GM19025 (cell line): ENCODE measurements around the gene LSAMP.
"Not testable (repeated sequence)": the region's sequence is repeated elsewhere in the genome, so short reads cannot be mapped to it uniquely, and the experiment has no call there.

Experiments
- ATAC-seq: cut with Tn5 transposase; IDR thresholded peaks from one replicate; pipeline ENCODE4 v1.9.1; 2021; ENCODE audit warnings: mild to moderate bottlenecking, low read depth, moderate library complexity; ENCODE audit not compliant: unreplicated experiment

Gene LSAMP

DNA sequence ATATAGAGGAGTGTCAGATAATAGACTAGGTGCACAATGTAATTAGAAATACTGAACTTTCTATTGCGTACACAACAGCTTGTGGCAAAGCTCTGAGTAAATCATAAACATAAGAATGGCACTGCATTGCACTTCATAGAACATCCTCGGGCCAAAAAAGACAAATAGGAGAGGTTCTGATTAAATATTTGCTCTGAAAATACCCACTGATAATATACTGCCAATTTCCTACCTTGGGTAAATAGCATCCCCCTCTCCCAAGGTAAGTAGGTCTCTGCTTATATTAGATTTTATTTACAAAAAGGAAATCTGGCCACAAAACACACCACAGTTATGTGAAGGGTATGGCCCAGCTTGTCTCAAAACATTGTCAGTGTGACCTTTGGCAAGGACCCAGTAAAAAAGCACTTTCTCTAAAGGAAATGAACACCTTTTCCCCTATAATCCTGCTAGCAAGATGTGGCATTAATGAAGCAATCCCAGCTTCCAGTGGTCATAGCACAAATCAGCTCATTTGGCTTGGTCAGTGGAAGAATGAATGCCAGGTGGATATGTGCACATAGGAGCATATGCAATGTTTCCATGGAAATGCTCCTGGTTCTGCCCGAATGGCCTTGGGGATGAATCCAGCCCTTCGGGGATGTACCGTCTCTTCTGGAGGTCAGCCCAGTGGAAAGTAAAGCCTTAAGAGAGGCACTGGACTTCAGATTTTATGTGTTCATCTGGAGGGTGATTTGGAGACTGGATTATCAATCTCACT lies 315.9 kb downstream of the LSAMP start:
- ATAC-seq = no peak

DNA sequence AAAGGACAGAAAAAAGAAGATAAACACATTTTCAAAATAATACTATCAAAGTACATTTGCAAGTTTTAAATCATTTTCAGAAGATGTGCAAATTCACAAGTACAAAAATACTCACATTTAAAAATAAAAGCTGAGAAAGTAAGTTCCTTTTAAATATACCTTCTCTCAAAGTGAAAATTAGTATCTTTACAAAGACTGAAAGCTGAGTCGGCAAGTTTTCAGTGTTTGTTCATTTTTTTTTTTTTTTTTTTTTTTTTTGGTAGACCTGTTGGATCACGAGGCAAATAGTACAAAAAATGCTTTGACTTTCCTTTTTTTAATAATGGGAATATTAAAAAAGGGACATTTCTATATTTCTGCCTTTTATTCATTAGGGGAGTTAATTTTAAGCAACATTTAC lies 317.8 kb downstream of the LSAMP start:
- ATAC-seq = no peak

DNA sequence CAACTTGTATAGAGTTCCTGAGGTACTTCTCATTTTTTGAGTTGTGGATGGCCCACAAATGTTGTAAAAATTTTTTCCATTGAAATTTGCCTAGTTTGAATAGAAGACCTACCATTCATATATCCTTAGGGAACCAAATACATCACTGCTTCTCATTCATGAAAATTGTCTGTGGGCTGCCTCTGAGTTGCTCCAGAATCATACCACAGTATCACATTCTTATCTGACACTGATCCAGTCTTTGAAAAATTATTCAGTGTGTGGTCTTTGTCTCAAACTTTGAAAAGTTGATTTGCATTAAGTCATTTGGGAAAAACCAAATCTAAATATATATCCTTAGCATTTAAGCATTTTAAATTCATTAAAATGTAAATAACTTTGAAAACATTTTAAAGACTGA lies 321.1 kb downstream of the LSAMP start:
- ATAC-seq = no peak

- ATAC-seq = no peak
These were observed 326.7 kb downstream of the LSAMP start for GRCh38 chr3:116118475-116119169.

GRCh38 chr3:116114586-116114985 lies 330.7 kb downstream of the LSAMP start:
- ATAC-seq = no peak

DNA sequence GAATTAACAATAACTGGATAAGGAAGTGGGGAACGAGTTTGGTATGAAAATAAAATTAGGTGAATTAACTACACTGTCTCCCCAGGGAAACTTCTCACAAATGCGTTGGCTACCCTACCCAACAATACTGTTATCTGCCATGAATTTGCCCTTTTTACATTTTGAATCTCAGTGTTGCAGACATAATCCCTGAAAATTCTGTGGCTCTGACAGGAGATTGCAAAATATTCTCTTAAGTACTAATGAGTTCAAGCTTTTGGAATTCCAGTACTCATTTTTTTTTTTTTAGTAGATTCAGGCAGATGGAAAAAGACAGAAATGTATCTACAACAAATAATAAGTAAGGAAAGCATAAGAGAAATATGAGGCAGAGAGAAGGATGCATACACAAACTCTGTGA lies 332.6 kb downstream of the LSAMP start:
- ATAC-seq = no peak

DNA sequence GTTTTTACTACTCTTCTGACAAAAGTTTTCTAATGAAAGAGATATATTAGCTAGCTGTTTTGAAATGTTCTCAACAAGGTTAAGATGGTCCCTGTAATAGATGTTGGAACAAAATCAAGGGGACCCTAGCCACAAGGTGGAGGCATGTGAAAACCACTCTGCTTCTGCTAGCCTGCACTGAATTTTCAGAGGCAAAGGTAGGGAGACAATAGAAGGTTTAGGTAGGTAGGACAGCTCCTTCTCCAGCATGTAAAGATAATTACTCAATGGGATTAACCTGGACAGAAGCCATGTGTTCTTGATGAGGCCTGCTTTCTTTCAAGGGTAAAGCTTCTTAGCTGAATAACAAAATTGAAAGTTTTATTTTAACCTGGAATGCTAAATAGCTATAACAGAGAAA lies 333.5 kb downstream of the LSAMP start:
- ATAC-seq = no peak

DNA sequence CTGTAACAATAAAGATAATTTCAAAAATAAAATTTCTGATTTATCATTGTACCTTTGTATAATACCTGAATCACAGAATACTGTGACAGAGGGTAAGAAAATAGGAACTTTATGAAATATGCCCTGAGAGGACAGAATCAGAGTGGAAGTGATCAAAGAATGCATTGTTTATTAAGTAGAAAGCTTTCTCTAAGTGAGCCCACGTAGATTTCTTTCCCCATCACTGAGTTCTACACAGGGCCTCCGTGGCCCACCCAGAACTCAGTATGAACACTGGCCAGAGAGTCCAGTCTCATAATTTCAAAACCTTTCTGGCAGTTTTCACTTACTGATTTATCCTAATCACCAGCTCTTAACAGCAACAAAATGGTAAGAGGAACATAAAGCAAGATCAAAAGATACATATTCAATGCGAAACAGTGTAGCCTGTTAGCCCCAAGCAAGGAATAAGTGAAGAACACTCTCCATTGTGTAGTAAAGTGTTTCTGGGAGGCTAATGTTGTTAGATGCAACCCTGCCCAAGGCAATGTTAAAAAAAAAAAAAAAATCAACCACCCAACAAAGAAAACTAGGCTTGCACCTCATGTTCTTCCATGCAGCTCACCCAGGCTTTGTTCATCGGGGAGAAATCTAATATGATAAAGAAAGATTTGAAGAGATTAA lies 341.3 kb downstream of the LSAMP start:
- ATAC-seq = no peak

- no peak for ATAC-seq
These were observed 343.2 kb downstream of the LSAMP start for GRCh38 chr3:116102037-116102436.

DNA sequence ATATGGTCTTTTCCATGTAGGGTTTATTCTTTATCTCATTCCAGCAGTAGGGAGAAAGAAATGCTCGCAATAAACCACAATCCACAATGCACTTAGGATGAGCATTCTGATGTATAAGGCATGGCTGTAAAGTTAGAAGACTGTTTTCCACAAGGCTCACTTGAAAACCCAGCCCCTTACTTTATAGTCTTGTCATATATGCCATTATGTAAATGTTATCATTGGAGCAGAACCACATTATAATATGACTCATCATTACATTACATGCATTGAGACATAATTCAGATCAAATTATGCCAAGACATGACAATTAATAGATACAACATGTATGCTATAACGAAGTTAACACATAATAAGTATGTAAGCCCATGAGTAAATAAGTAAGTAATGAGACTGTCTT lies 348.1 kb downstream of the LSAMP start:
- ATAC-seq = no peak

GRCh38 chr3:116096631-116097030 lies 348.7 kb downstream of the LSAMP start:
- ATAC-seq = no peak

DNA sequence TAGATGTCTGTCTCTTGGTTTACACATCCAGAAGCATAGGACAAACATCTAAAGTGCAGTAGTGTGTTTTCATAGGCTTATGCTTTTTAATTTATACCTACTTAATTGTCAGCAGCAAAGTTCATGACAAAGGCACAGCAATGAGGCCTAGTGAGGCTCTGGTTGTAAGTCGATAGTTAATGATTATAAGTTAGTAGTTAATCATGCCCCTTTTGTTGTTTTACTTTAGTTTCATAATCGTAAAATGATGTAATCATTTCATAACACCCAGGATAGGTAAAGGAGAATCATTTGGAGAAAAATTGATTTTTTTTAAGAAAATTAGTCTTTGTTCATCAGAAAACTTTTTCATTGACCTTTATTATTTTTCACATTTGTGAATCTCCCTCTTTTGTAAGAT lies 351.9 kb downstream of the LSAMP start:
- no peak for ATAC-seq

- ATAC-seq = no peak
These were observed 357.9 kb downstream of the LSAMP start for GRCh38 chr3:116087426-116087825.

GRCh38 chr3:116084999-116085791 lies 360.1 kb downstream of the LSAMP start:
- ATAC-seq = no peak

- ATAC-seq = no peak
These were observed 361.6 kb downstream of the LSAMP start for GRCh38 chr3:116083683-116084082.

DNA sequence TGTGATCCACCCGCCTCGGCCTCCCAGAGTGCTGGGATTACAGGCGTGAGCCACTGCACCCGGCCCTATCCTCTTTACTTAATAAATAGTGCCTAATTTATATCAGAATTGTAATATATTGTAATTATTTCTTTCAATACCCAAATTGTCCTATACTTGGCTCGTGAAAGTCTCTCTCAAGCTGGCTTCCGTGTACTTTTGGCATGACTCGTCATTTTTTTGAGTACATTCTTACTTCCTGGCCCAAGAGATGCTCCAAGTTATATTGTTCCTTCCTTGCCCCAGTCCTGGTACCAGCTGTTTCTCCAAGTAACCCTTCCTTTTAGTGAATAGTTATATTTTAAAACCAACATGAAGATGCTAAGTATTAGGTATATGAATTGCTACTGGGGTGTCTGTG lies 366.7 kb downstream of the LSAMP start:
- ATAC-seq = no peak

- ATAC-seq = no peak
These were observed 367.7 kb downstream of the LSAMP start for GRCh38 chr3:116077557-116077956.

DNA sequence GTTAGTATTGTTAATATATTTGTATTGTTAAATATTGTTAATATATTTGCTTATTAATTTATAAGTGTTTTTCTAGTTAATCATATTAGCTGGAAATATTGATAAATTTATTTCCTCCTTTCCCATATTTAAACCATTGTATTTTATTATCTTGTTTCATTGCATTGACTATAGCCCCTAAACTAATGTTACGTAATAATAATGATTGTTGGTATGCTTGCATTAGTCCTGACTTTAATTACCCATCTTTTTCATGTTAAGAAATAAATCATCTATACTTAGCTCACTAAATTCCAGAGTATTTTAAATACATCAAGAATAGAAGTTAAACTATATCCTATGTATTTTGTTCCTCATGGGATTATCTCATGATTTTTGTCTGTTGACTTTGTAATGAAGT lies 368.2 kb downstream of the LSAMP start:
- no peak for ATAC-seq

DNA sequence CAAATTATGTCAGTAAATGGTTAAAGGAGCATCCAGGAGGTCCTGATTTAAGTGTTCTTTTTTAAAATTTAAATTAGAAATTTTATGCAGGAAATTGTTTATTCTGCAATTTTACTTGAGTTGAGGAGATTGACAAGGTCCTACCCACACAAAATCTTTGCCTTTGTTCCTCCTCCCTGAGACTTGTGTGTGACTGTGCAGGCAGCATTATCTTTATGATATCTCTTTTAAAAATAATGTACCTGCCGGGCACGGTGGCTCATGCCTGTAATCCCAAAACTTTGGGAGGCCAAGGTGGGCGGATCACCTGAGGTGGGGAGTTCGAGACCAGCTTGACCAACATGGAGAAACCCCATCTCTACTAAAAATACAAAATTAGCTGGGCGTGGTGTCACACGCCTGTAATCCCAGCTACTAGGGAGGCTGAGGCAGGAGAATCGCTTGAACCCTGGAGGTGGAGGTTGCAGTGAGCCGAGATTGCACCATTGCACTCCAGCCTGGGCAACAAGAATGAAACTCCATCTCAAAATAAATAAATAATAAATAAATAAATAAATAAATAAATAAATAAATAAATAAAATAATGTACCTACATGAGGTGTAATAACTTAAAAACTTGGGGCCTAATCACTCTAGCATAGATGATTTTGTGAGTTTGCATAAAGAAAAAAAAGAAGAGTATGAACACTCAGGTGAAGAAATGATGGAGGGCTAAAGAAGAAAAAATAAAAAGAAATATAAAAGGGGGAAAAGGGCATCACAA lies 374.6 kb downstream of the LSAMP start:
- ATAC-seq = not testable (repeated sequence)

DNA sequence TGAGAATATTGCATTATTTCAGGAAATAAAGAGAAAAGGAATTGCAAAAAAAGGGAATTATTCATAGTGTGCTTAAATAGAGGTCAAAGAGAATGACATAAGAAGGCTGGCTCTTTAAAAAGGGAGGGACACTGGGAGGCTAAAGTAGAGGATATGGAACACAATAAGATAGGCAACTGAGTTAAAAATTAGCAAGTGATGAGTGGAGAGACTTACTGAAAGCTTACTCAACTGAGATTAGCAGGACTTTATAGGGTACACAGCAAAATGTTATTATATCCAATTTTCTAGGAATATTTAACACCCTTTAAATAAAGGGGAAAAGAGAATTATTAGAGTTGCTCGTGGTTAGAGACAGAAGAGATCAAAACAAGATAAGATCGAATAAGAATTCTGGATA lies 375.2 kb downstream of the LSAMP start:
- no peak for ATAC-seq
